ENCODE measurements around the gene ZFAND2B. TPM values are rescaled to one million over a fixed set of nuclear protein-coding genes. Genes with fewer than 3 reads are reported as not detected.

The ZFAND2B gene
- total RNA-seq, 1 experiment from 2014 or later: 31.4 TPM

DNA sequence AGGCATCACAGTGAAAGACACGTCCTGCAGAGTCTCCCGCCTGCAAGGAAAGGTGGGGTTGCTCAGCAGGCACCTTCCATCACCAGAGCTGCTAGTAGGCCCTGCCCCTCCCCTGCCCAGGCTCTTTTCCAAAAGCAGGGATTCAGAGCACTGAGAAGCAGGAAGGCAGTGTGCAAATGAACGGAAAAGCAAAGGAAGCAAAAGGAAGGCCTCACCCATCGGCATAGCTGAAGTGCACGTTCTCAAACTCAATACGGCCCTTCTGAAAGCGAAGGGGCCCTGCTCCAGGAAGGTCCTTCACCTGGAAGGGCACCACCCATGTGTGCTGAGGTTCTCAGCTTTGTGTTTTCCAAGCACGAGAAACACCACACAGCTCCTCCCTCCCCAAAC lies 6.4 kb downstream of the ZFAND2B start:
- TF ChIP-seq SIN3A (IDR thresholded peaks at IDR 0.05; ENCODE audit: low read depth) (no peak), CBX3 (IDR thresholded peaks at IDR 0.05; ENCODE audit: low read depth) (no peak), TCF7L2 (IDR thresholded peaks at IDR 0.05; ENCODE audit: borderline replicate concordance, extremely low read depth, insufficient read depth, insufficient read length) (no peak)
- CTCF ChIA-PET: no interaction called here
- Histone ChIP-seq H3K27me3 (ENCODE audit: insufficient read depth, low read length) (no peaks in the 10 kb centered on the region), H3K4me1 (ENCODE audit: control insufficient read depth in 1 of 2, insufficient read depth in 2 of 2, low read length in 2 of 2) (peaks cover 4 to 19% of the 10 kb centered on the region in 2 experiments; a peak in 3 of 4 replicates), H3K9me2 (ENCODE audit: insufficient read depth) (no peaks in the 10 kb centered on the region), H3K36me3 (ENCODE audit: control insufficient read depth in 1 of 2, insufficient read depth in 2 of 2, low read length in 2 of 2) (peaks cover 10 to 23% of the 10 kb centered on the region in 2 experiments; a peak in 3 of 4 replicates), H4K20me1 (ENCODE audit: insufficient read depth) (no peaks in the 10 kb centered on the region), H3K4me3 (replicated peaks in 1 of 2; ENCODE audit: low read depth in 1 of 2, low read length in 2 of 2) (no peak overlapping the region), H3K4me2 (ENCODE audit: low read length) (no peak overlapping the region), H3K79me2 (ENCODE audit: insufficient read depth, low read length) (no peaks in the 10 kb centered on the region), H2AFZ (ENCODE audit: low read depth, low read length, poor library complexity, severe bottlenecking) (no peak overlapping the region), H3K27ac (ENCODE audit: low read depth, low read length) (no peak overlapping the region), H3K9ac (ENCODE audit: low read length) (no peak overlapping the region), H3K9me3 (ENCODE audit: control insufficient read depth in 1 of 2, insufficient read depth in 1 of 2, low read depth in 1 of 2, low read length in 2 of 2) (no peaks in the 10 kb centered on the region)
- POLR2A ChIA-PET: no interaction called here
- DNase-seq (ENCODE audit: low read depth, low spot score) (no peak), ATAC-seq (no peak)
- intact Hi-C loops (cut with micrococcal nuclease): no loop called here
- no TSS peak for BruUV-seq (replicated peaks)
- RAD21 ChIA-PET (ENCODE audit: low non-redundant PET in 1 of 2, low total read pairs in 2 of 2, uncharacterized antibody in 2 of 2, unreplicated experiment in 2 of 2): no interaction called here

GRCh38 chr2:219213486-219214071 lies 7.0 kb downstream of the ZFAND2B start:
- no peaks in the 10 kb centered on the region for H3K9me3 ChIP-seq (ENCODE audit: control insufficient read depth in 1 of 2, insufficient read depth in 1 of 2, low read depth in 1 of 2, low read length in 2 of 2)
- no TSS peak for BruUV-seq (replicated peaks)
- no peaks in the 10 kb centered on the region for H4K20me1 ChIP-seq (ENCODE audit: insufficient read depth)
- H2AFZ ChIP-seq (ENCODE audit: low read depth, low read length, poor library complexity, severe bottlenecking): no peak overlapping the region
- peaks cover 4 to 25% of the 10 kb centered on the region in 2 experiments; a peak in 3 of 4 replicates for H3K4me1 ChIP-seq (ENCODE audit: control insufficient read depth in 1 of 2, insufficient read depth in 2 of 2, low read length in 2 of 2)
- ATAC-seq (no peak), DNase-seq (ENCODE audit: low read depth, low spot score) (no peak)
- no peaks in the 10 kb centered on the region for H3K9me2 ChIP-seq (ENCODE audit: insufficient read depth)
- H3K4me2 ChIP-seq (ENCODE audit: low read length): no peak overlapping the region
- no peak overlapping the region for H3K9ac ChIP-seq (ENCODE audit: low read length)
- ChIA-PET CTCF (no interaction called here), POLR2A (no interaction called here), RAD21 (ENCODE audit: low non-redundant PET in 1 of 2, low total read pairs in 2 of 2, uncharacterized antibody in 2 of 2, unreplicated experiment in 2 of 2) (no interaction called here)
- no peaks in the 10 kb centered on the region for H3K27me3 ChIP-seq (ENCODE audit: insufficient read depth, low read length)
- TF ChIP-seq YY1 (IDR thresholded peaks at IDR 0.05; ENCODE audit: extremely low read depth, insufficient replicate concordance, low read depth, low read length) (no peak), POLR2AphosphoS5 (IDR thresholded peaks at IDR 0.05; ENCODE audit: low read depth, low read length) (no peak), RAD21 (IDR thresholded peaks at IDR 0.05; ENCODE audit: low read depth) (no peak), POLR2A (IDR thresholded peaks at IDR 0.05; ENCODE audit: borderline replicate concordance, extremely low read depth, insufficient read depth, insufficient read length) (no peak), EZH2phosphoT487 (IDR thresholded peaks at IDR 0.05; ENCODE audit: borderline replicate concordance) (no peak), EZH2 (IDR thresholded peaks at IDR 0.05) (no peak), SIN3A (IDR thresholded peaks at IDR 0.05; ENCODE audit: low read depth) (no peak), SRF (IDR thresholded peaks at IDR 0.05; ENCODE audit: low read depth) (no peak), JUND (IDR thresholded peaks at IDR 0.05) (no peak), ELF1 (IDR thresholded peaks at IDR 0.05; ENCODE audit: borderline replicate concordance, low read depth) (no peak)
- no peak overlapping the region for H3K4me3 ChIP-seq (replicated peaks in 1 of 2; ENCODE audit: low read depth in 1 of 2, low read length in 2 of 2)
- H3K36me3 ChIP-seq (ENCODE audit: control insufficient read depth in 1 of 2, insufficient read depth in 2 of 2, low read length in 2 of 2): peaks cover 8 to 22% of the 10 kb centered on the region in 2 experiments; a peak in 3 of 4 replicates
- H3K79me2 ChIP-seq (ENCODE audit: insufficient read depth, low read length): no peaks in the 10 kb centered on the region
- no peak overlapping the region for H3K27ac ChIP-seq (ENCODE audit: low read depth, low read length)
- intact Hi-C loops (cut with micrococcal nuclease): no loop called here
